Esophagus squamous epithelium (tissue), 5 donors: ENCODE data around the gene CCL23. TPM values are rescaled to one million over a fixed set of nuclear protein-coding genes. Genes with fewer than 3 reads are reported as not detected.

Source experiments
- DNase-seq: peaks from one replicate; lab custom pipeline; 2025; lab: John Stamatoyannopoulos, UW
- H3K27ac ChIP-seq, 4 donors: fragments of 200-600 bp; sonication (generic); one replicate each; pipeline ENCODE4 v1.5.1; 2016 to 2019; ENCODE audit warnings: mild to moderate bottlenecking in 1 of 4
- H3K27me3 ChIP-seq, 4 donors: fragments of 200-600 bp; sonication (generic); 1 replicate in 3 of 4; 2 replicates in 1 of 4; pipeline versions ENCODE4 v1.5.1 to v1.6.0; 2017 to 2021; ENCODE audit warnings: antibody characterized with exemption in 1 of 4
- H3K36me3 ChIP-seq, 3 donors: fragments of 200-600 bp; sonication (generic); one replicate each; pipeline ENCODE4 v1.5.1; 2016 to 2019
- H3K4me1 ChIP-seq, 3 donors: fragments of 200-600 bp; sonication (generic); one replicate each; pipeline ENCODE4 v1.5.1; 2017 to 2019
- H3K4me3 ChIP-seq, 4 donors: fragments of 200-600 bp; sonication (generic); 1 replicate in 3 of 4; 2 replicates in 1 of 4; pipeline ENCODE4 v1.5.1; 2016 to 2019; ENCODE audit warnings: mild to moderate bottlenecking in 2 of 4, moderate library complexity in 1 of 4
- H3K9me3 ChIP-seq, 3 donors: fragments of 200-600 bp; sonication (generic); one replicate each; pipeline ENCODE4 v1.5.1; 2016 to 2019
- POLR2A ChIP-seq, 4 donors: fragments of 450-650 bp; IDR thresholded peaks; one replicate each; pipeline ENCODE4 v1.6.1; 2017; ENCODE audit warnings: antibody characterized with exemption in 4 of 4, mild to moderate bottlenecking in 4 of 4, moderate library complexity in 3 of 4
- WGBS, 2 donors: methylation state at CpG; one replicate each; pipeline ENCODE4 v1.1.5; 2018; 5-methylcytosine and 5-hydroxymethylcytosine counted together
- intact Hi-C: fragments of 100-400 bp; cut with DNase I; formaldehyde crosslinking; loops from one replicate; pipeline ENCODE4 v1.15.0; 2022
- total RNA-seq, 4 donors: library from RNA; depleted of rRNA; stranded (reverse); fragments of >200 nt; gene quantifications; one replicate each; pipeline ENCODE4 v1.1.0, GENCODE V29; 2016
- TF ChIP-seq, protein P1 (sequence below), 6 experiments: fragments of 450-650 bp in 4 of 6; fragments of 200-600 bp in 2 of 6; sonication (generic) in 2 of 6; IDR thresholded peaks; one replicate each; pipeline ENCODE4 v1.5.1; 2016 to 2019; ENCODE audit warnings: antibody characterized with exemption in 6 of 6, mild to moderate bottlenecking in 4 of 6, moderate library complexity in 4 of 6
- donor health status: DM: yes; HTN: yes; CAD: no.

Gene CCL23
- total RNA-seq, 4 donors from 2014 or later: 2.0 to 13.4 (median 3.4) TPM

GRCh38 chr17:35972945-35973332 is 44.8 kb downstream of the CCL23 start:
- Histone ChIP-seq H3K27ac (peak overlapping the region in 1 of 4 donors; percentile 9), H3K36me3 (no peaks in the 10 kb centered on the region), H3K27me3 (peaks cover 0 to 6% (median 0%) of the 10 kb centered on the region in 4 donors), H3K9me3 (no peaks in the 10 kb centered on the region), H3K4me1 (peaks cover 0 to 13% (median 8%) of the 10 kb centered on the region in 3 donors), H3K4me3 (no peak overlapping the region)
- DNase-seq: no peak
- 57 to 76% methylated on average over 4 of the region's 4 CpGs for WGBS, 2 donors
- intact Hi-C loops: loop anchor here (10.0 kb wide), 1 partner anchor 172 kb away; no protein-coding TSS in a partner anchor
- TF ChIP-seq, protein P1, sequence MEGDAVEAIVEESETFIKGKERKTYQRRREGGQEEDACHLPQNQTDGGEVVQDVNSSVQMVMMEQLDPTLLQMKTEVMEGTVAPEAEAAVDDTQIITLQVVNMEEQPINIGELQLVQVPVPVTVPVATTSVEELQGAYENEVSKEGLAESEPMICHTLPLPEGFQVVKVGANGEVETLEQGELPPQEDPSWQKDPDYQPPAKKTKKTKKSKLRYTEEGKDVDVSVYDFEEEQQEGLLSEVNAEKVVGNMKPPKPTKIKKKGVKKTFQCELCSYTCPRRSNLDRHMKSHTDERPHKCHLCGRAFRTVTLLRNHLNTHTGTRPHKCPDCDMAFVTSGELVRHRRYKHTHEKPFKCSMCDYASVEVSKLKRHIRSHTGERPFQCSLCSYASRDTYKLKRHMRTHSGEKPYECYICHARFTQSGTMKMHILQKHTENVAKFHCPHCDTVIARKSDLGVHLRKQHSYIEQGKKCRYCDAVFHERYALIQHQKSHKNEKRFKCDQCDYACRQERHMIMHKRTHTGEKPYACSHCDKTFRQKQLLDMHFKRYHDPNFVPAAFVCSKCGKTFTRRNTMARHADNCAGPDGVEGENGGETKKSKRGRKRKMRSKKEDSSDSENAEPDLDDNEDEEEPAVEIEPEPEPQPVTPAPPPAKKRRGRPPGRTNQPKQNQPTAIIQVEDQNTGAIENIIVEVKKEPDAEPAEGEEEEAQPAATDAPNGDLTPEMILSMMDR (IDR thresholded peaks at IDR 0.05): no peak
- TF ChIP-seq POLR2A (IDR thresholded peaks at IDR 0.05): no peak

GRCh38 chr17:35972535-35972934 is 45.2 kb downstream of the CCL23 start:
- WGBS, 2 donors: 71 to 77% methylated on average over 5 to 6 of the region's 6 CpGs
- H3K9me3 ChIP-seq: no peaks in the 10 kb centered on the region
- H3K4me1 ChIP-seq: peaks cover 0 to 13% (median 8%) of the 10 kb centered on the region in 3 donors
- intact Hi-C loops: loop anchor here (10.0 kb wide), 1 partner anchor 172 kb away; no protein-coding TSS in a partner anchor
- H3K27me3 ChIP-seq: peaks cover 0 to 6% (median 0%) of the 10 kb centered on the region in 4 donors
- TF ChIP-seq, protein P1 (IDR thresholded peaks at IDR 0.05): no peak
- no peak for TF ChIP-seq POLR2A (IDR thresholded peaks at IDR 0.05)
- no peaks in the 10 kb centered on the region for H3K36me3 ChIP-seq
- no peak overlapping the region for H3K4me3 ChIP-seq
- DNase-seq: no peak
- peak overlapping the region in 1 of 4 donors; percentile 9 for H3K27ac ChIP-seq

DNA sequence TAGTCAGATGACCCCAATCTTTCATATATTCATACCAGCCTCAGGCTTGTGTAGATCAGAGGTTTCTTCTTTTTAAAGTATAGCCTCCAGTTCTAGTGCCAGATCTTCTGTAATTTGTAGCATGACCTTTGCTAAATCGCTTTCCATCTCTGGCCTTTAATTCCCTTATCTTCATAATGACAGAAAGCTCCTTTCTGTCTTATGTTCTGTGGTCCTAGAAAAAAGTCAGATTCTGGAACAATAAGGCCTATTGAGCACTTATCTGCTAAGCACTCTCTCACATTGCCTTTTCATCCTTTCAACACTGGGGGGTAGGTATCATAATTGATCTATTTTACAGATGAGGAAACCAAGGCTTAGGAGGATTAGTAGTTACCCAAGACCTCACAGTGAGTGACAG is 45.7 kb downstream of the CCL23 start:
- H3K4me3 ChIP-seq: no peak overlapping the region
- WGBS, 2 donors: 79 to 88% methylated on average over 1 of the region's 1 CpG
- no peak overlapping the region for H3K27ac ChIP-seq
- no peaks in the 10 kb centered on the region for H3K9me3 ChIP-seq
- no peaks in the 10 kb centered on the region for H3K36me3 ChIP-seq
- DNase-seq: no peak
- intact Hi-C loops: loop anchor here (10.0 kb wide), 1 partner anchor 173 kb away; no protein-coding TSS in a partner anchor
- peaks cover 0 to 6% (median 0%) of the 10 kb centered on the region in 4 donors for H3K27me3 ChIP-seq
- peaks cover 0 to 13% (median 8%) of the 10 kb centered on the region in 3 donors for H3K4me1 ChIP-seq
- TF ChIP-seq POLR2A (IDR thresholded peaks at IDR 0.05): no peak
- TF ChIP-seq, protein P1 (IDR thresholded peaks at IDR 0.05): no peak

- H3K27me3 ChIP-seq: peaks cover 0 to 6% (median 0%) of the 10 kb centered on the region in 4 donors
- WGBS, 2 donors: 34 to 38% methylated on average over 7 to 8 of the region's 8 CpGs
- no peak overlapping the region for H3K27ac ChIP-seq
- H3K4me1 ChIP-seq: peaks cover 0 to 13% (median 6%) of the 10 kb centered on the region in 3 donors
- intact Hi-C loops: loop anchor here (10.0 kb wide), 2 partner anchors 175 to 505 kb away; no protein-coding TSS in a partner anchor
- H3K36me3 ChIP-seq: no peaks in the 10 kb centered on the region
- no peak for TF ChIP-seq POLR2A (IDR thresholded peaks at IDR 0.05)
- TF ChIP-seq, protein P1 (IDR thresholded peaks at IDR 0.05): peak; percentile 72 to 80 (median 78)
- DNase-seq: peak; percentile 9
- H3K4me3 ChIP-seq: no peak overlapping the region
- H3K9me3 ChIP-seq: no peaks in the 10 kb centered on the region
Observed at GRCh38 chr17:35969558-35970380, 48.0 kb downstream of the CCL23 start.
